ENCODE results near the gene OR9G1.
"Not testable (repeated sequence)": the region's sequence is repeated elsewhere in the genome, so short reads cannot be mapped to it uniquely, and the experiment has no call there.

The OR9G1 gene, protein sequence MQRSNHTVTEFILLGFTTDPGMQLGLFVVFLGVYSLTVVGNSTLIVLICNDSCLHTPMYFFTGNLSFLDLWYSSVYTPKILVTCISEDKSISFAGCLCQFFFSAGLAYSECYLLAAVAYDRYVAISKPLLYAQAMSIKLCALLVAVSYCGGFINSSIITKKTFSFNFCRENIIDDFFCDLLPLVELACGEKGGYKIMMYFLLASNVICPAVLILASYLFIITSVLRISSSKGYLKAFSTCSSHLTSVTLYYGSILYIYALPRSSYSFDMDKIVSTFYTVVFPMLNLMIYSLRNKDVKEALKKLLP

DNA sequence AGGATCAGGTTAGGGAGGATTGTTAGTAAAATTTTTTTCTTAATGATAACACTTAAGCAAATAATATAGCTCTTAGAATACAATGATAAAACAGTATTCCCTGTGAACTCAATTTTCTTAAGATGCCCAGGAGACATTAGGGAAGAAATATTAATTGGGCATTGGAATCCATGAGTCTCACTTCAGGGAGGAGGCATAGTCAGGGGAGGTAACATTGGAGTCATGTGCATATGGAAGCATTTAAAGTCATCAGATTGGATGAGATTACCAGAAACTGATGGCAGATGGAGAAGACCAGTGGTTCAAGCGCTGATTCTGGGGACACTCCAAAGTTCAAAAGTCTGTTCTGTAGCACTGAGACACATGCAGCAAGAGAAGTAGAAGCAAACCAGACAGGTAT is at the start of gene OR9G1:
TSS of gene OR9G1 (plus strand) at position 301 of the 400 bp plus-strand sequence. CDS start 1,293 bp downstream, outside the sequence.
- H3K27me3 ChIP-seq (ENCODE audit: insufficient read depth, low read depth, severe bottlenecking) = peaks cover 10% of the 10 kb centered on the region
- TF ChIP-seq, protein P1, sequence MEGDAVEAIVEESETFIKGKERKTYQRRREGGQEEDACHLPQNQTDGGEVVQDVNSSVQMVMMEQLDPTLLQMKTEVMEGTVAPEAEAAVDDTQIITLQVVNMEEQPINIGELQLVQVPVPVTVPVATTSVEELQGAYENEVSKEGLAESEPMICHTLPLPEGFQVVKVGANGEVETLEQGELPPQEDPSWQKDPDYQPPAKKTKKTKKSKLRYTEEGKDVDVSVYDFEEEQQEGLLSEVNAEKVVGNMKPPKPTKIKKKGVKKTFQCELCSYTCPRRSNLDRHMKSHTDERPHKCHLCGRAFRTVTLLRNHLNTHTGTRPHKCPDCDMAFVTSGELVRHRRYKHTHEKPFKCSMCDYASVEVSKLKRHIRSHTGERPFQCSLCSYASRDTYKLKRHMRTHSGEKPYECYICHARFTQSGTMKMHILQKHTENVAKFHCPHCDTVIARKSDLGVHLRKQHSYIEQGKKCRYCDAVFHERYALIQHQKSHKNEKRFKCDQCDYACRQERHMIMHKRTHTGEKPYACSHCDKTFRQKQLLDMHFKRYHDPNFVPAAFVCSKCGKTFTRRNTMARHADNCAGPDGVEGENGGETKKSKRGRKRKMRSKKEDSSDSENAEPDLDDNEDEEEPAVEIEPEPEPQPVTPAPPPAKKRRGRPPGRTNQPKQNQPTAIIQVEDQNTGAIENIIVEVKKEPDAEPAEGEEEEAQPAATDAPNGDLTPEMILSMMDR (IDR thresholded peaks at IDR 0.05; ENCODE audit: low read depth, low read length) = no peak
- no peaks in the 10 kb centered on the region for H3K9me3 ChIP-seq (ENCODE audit: severe bottlenecking)
- no peaks in the 10 kb centered on the region for H3K36me3 ChIP-seq
- no peak within 1 kb of the TSS for H3K27ac ChIP-seq
- H3K4me3 ChIP-seq (ENCODE audit: low read depth, low read length) = no peak within 1 kb of the TSS
- no peak for DNase-seq

DNA sequence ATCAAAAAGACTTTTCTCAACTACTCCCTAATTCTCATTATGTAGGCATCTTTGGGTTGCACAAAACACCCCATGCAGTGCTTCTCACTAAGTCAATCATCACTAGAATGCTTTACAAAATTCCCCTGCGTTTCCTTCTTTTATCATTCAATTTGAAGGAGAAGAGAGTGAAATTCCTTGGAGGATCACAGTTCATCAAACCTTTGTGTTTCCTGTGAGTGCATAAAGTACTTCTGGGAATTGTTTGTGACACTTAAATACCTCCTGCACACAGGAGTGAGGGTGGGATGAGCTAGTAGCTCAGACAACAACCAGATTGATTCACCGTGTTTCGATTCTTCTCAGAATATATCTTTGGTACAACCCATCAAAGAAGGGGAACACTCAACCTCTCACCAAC is 39.1 kb upstream of the OR9G1 start:
- Histone ChIP-seq H3K9me3 (ENCODE audit: severe bottlenecking) (no peaks in the 10 kb centered on the region), H3K36me3 (no peaks in the 10 kb centered on the region), H3K27me3 (ENCODE audit: insufficient read depth, low read depth, severe bottlenecking) (peaks cover 27% of the 10 kb centered on the region), H3K4me3 (ENCODE audit: low read depth, low read length) (no peak overlapping the region), H3K27ac (no peak overlapping the region)
- TF ChIP-seq, protein P1 (IDR thresholded peaks at IDR 0.05; ENCODE audit: low read depth, low read length) = no peak
- DNase-seq = no peak

DNA sequence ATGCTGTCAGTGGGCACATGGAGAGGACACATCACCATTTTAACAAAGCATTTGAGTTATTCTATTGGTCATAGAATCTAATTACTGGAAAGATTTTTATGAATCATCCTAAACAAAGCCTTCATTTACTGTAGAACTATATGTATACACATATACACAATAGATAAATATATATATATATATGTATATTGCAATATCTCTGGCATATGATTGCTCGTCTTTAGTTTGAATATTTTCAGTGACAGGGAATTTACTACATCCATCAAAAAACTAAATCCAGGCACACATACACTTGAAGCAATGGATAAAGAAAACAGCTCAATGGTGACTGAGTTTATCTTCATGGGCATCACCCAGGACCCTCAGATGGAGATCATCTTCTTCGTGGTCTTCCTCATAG is 35.5 kb upstream of the OR9G1 start, which contains the start of gene OR5AR1:
TSS of gene OR5AR1 (plus strand) at position 301 of the 400 bp plus-strand sequence. CDS start at position 301, 0 bp downstream.
- DNase-seq = no peak
- no peak within 1 kb of the TSS for H3K4me3 ChIP-seq (ENCODE audit: low read depth, low read length)
- H3K36me3 ChIP-seq = no peaks in the 10 kb centered on the region
- H3K9me3 ChIP-seq (ENCODE audit: severe bottlenecking) = no peaks in the 10 kb centered on the region
- peaks cover 46% of the 10 kb centered on the region for H3K27me3 ChIP-seq (ENCODE audit: insufficient read depth, low read depth, severe bottlenecking)
- TF ChIP-seq, protein P1 (IDR thresholded peaks at IDR 0.05; ENCODE audit: low read depth, low read length) = no peak
- H3K27ac ChIP-seq = no peak within 1 kb of the TSS

DNA sequence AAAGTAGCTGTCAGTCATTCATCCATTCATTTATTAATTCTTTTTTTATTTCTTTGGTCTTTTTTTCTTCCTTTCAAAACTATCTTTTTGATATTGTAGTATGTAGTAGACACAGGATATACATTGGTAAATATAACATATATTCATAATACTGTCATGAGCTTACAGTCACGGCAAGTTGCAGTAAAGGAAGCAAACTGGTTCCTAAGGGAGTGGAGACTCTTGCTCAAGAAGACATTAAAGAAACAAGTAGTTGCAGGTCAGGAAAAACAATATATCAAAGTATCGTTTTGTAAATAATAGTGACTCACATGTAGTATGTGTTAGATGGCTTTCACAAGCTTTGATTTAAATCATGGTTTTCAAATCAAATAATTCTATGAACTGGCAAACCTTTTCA is 27.9 kb upstream of the OR9G1 start:
- Histone ChIP-seq H3K36me3 (no peaks in the 10 kb centered on the region), H3K27me3 (ENCODE audit: insufficient read depth, low read depth, severe bottlenecking) (peaks cover 16% of the 10 kb centered on the region), H3K27ac (no peak overlapping the region), H3K4me3 (ENCODE audit: low read depth, low read length) (no peak overlapping the region), H3K9me3 (ENCODE audit: severe bottlenecking) (no peaks in the 10 kb centered on the region)
- no peak for DNase-seq
- TF ChIP-seq, protein P1 (IDR thresholded peaks at IDR 0.05; ENCODE audit: low read depth, low read length) = no peak

DNA sequence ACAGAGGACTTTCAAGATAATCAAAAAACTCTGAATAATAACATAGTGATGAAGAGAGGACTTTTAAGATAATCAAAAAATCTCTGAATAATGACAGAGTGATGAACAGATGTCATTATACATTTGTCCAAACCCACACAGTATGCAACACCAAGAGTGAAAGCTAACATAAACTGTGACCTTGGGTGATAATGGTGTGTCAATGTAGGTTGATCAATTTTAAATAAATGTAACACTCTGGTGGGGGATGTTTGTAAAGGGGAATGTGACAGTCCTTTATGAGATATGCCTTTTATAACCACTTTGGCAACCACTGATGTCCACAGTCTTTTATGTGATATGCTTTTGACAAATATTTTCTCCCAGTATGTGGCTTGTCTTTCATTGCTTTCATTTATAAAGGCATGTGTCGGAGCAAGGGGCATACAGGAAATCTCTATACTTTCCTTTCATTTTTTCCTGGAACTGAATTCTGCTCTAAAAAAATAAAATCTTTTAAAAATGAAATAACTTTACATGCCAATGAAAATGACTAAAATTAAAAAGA is 10.3 kb upstream of the OR9G1 start:
- Histone ChIP-seq H3K27ac (no peak overlapping the region), H3K4me3 (ENCODE audit: low read depth, low read length) (no peak overlapping the region), H3K36me3 (no peaks in the 10 kb centered on the region), H3K9me3 (ENCODE audit: severe bottlenecking) (no peaks in the 10 kb centered on the region), H3K27me3 (ENCODE audit: insufficient read depth, low read depth, severe bottlenecking) (peaks cover 13% of the 10 kb centered on the region)
- TF ChIP-seq, protein P1 (IDR thresholded peaks at IDR 0.05; ENCODE audit: low read depth, low read length) = no peak
- no peak for DNase-seq

DNA sequence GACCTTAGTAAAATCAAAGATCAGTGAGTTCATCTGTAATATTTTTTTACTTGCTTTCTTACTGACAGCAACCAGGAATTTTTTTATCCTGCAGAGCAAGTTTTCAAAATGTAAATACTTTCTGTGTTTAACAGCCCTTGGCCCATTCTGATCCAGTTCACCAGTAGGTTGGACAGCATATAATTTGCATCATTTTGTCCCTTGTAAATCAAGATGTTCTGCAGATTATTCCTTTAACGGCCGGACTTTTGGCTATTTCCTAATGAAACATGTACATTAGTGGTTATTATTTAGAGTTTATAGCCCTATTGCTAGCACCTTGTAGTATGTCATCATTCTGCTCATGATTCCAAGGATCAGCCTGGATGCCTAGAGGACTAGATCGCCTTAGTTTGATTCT is 7.7 kb upstream of the OR9G1 start:
- H3K4me3 ChIP-seq (ENCODE audit: low read depth, low read length); H3K27ac ChIP-seq; H3K9me3 ChIP-seq (ENCODE audit: severe bottlenecking): not testable (repeated sequence)

More for the DNA sequence above, 7.7 kb upstream of the OR9G1 start:
- H3K27me3 ChIP-seq (ENCODE audit: insufficient read depth, low read depth, severe bottlenecking) = peaks cover 13% of the 10 kb centered on the region
- not testable (repeated sequence) for H3K36me3 ChIP-seq, DNase-seq

Measured in WERI-Rb-1 (cell line).